Measurements from ENCODE around the gene PXDN. TPM values are rescaled to one million over a fixed set of nuclear protein-coding genes. Genes with fewer than 3 reads are reported as not detected.
A peak's percentile ranks its signal among the peaks of the same experiment; 100 is the strongest.

Gene PXDN
- total RNA-seq, 1 donor from 2014 or later = 459 TPM

DNA sequence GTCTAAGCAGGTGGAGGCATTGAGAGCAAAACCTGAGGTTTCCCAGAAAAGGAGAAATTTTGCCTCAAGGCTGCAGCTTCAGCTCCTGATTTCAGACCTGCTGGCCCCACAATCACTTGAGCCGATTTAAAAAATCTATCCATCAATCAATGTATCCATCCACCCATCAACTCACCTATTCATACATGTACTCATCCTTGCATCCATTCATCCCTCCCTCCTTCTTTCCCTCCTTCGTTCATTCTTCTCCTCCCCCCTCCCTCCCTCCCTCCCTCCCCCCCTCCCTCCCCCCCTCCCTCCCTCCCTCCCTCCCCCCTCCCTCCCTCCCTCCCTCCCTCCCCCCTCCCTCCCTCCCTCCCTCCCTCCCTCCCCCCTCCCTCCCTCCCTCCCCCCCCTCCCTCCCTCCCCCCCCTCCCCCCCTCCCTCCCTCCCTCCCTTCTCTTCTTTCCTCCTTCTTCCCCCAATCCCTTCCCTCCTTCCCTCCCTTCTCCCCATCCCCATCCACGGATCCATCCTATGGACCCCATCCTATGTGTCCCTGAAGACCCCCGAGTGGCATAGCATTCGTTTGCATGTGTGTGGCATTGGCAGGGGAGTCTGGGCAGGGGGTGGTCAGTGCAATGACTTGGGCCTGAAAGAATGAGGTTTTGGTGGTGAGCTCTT is 6.1 kb upstream of the PXDN start:
- peaks cover 8% of the 10 kb centered on the region for H3K4me1 Mint-ChIP-seq (ENCODE audit: unreplicated experiment)
- no peaks in the 10 kb centered on the region for H3K9me3 Mint-ChIP-seq (ENCODE audit: unreplicated experiment)
- TF ChIP-seq, protein P1, sequence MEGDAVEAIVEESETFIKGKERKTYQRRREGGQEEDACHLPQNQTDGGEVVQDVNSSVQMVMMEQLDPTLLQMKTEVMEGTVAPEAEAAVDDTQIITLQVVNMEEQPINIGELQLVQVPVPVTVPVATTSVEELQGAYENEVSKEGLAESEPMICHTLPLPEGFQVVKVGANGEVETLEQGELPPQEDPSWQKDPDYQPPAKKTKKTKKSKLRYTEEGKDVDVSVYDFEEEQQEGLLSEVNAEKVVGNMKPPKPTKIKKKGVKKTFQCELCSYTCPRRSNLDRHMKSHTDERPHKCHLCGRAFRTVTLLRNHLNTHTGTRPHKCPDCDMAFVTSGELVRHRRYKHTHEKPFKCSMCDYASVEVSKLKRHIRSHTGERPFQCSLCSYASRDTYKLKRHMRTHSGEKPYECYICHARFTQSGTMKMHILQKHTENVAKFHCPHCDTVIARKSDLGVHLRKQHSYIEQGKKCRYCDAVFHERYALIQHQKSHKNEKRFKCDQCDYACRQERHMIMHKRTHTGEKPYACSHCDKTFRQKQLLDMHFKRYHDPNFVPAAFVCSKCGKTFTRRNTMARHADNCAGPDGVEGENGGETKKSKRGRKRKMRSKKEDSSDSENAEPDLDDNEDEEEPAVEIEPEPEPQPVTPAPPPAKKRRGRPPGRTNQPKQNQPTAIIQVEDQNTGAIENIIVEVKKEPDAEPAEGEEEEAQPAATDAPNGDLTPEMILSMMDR (IDR thresholded peaks at IDR 0.05) = no peak
- DNase-seq (ENCODE audit: extremely low spot score, unreplicated experiment) = no peak
- H3K4me3 Mint-ChIP-seq (ENCODE audit: unreplicated experiment) = no peak overlapping the region
- H3K36me3 Mint-ChIP-seq (ENCODE audit: unreplicated experiment) = no peaks in the 10 kb centered on the region
- H3K27ac Mint-ChIP-seq (ENCODE audit: unreplicated experiment) = no peak overlapping the region
- peaks cover 6% of the 10 kb centered on the region for H3K27me3 Mint-ChIP-seq (ENCODE audit: unreplicated experiment)

DNA sequence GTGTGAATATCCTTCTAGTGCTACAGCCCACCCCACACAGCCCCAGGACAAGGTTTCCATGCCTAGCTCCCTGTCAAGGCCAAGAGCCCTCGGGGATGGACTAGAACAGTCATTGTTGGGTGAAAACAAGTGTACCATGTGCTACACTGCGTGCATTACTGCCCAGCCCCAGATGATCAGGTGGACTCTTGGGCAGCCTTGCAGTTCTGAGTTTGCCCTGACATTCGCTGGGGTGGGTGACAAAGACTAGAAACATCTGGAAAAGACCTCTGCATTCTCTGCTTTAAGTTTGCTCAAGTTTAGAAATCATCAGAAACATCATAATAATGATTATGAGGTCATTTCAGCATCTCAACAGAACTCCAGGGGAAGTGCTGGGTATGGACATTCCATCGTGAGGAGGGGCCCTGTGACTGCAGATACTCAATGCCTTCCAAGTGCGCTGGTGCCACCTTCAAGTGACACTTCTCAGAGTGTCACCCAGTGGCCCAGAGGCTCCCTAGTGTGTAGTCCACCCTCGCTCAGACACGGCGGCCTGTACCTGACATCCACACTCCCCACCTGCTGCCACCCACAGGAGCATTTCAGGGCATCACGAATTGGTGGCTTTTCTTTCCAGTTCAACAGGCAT is 5.3 kb upstream of the PXDN start:
- peaks cover 2% of the 10 kb centered on the region for H3K27me3 Mint-ChIP-seq (ENCODE audit: unreplicated experiment)
- DNase-seq (ENCODE audit: extremely low spot score, unreplicated experiment) = peak; percentile 75
- no peak overlapping the region for H3K4me3 Mint-ChIP-seq (ENCODE audit: unreplicated experiment)
- H3K27ac Mint-ChIP-seq (ENCODE audit: unreplicated experiment) = no peak overlapping the region
- H3K36me3 Mint-ChIP-seq (ENCODE audit: unreplicated experiment) = no peaks in the 10 kb centered on the region
- H3K4me1 Mint-ChIP-seq (ENCODE audit: unreplicated experiment) = peaks cover 11% of the 10 kb centered on the region
- TF ChIP-seq, protein P1 (IDR thresholded peaks at IDR 0.05) = no peak
- H3K9me3 Mint-ChIP-seq (ENCODE audit: unreplicated experiment) = no peaks in the 10 kb centered on the region

DNA sequence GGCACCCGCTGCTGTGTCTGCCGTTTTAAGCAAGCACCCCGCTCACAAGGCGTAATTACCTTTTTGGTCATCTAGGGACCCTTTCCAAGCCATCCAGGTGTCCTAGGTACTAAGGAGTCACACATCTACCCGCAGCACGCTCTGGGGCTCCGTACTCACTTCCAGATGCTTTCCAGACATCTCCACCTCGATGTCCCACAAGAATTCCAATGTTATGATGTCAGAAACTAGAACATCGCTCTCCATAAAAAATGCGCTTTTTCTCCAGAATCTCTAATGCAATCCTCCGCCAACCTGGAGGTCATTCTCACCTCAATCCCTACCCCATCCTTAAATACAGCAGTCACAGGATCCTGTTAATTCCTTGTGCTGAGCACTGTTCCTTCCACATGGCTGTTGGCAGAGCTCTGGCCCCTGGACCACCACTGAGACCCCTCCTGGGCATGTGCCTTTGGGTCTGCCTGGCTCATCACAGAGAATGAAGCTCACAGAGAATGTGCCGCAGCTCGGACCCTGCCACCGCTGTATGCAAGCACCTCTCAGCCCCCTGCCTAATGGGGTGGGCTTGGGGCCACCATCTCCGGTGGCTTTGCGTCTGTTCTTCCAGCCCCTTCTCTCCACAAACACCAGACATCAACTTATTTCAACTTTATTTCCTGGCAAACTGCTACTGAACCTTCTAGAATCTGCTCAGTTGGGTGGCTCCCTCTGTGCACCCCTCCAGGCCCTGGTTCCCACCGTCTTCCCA is 4.6 kb upstream of the PXDN start:
- no peak for DNase-seq (ENCODE audit: extremely low spot score, unreplicated experiment)
- TF ChIP-seq, protein P1 (IDR thresholded peaks at IDR 0.05) = no peak
- no peaks in the 10 kb centered on the region for H3K36me3 Mint-ChIP-seq (ENCODE audit: unreplicated experiment)
- H3K4me1 Mint-ChIP-seq (ENCODE audit: unreplicated experiment) = peaks cover 11% of the 10 kb centered on the region
- H3K9me3 Mint-ChIP-seq (ENCODE audit: unreplicated experiment) = no peaks in the 10 kb centered on the region
- peaks cover 2% of the 10 kb centered on the region for H3K27me3 Mint-ChIP-seq (ENCODE audit: unreplicated experiment)
- no peak overlapping the region for H3K27ac Mint-ChIP-seq (ENCODE audit: unreplicated experiment)
- no peak overlapping the region for H3K4me3 Mint-ChIP-seq (ENCODE audit: unreplicated experiment)

DNA sequence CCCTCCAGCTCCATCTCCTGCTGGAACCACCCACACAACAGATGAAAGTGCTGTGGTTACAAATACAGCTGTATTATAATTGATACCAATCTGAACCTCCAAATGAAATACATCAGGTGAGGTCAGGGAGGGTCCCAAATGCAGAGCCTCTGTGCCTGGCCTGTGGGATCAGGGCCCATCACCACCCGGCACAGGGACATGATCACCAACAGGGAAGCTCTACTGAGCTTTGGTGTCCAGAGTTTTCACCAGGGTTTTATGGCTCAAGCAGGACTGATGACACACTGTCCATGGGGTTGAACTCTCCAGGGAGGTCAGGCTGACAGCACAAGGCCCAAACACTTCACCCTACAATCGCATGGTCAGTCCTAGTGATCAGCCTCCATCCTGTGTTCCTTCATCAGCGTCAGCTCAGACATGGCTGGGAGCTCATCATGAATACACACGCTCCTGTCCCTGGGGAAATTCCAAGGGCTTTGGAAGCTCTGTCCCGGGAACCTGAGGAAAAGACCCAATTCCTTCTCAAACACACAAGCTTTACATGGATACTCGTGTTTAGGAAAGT is 3.9 kb upstream of the PXDN start:
- TF ChIP-seq, protein P1 (IDR thresholded peaks at IDR 0.05) = no peak
- no peak for DNase-seq (ENCODE audit: extremely low spot score, unreplicated experiment)
- Mint-ChIP-seq H3K9me3 (ENCODE audit: unreplicated experiment) (no peaks in the 10 kb centered on the region), H3K27me3 (ENCODE audit: unreplicated experiment) (peaks cover 2% of the 10 kb centered on the region), H3K36me3 (ENCODE audit: unreplicated experiment) (no peaks in the 10 kb centered on the region), H3K4me3 (ENCODE audit: unreplicated experiment) (no peak overlapping the region), H3K27ac (ENCODE audit: unreplicated experiment) (no peak overlapping the region), H3K4me1 (ENCODE audit: unreplicated experiment) (peaks cover 11% of the 10 kb centered on the region)

Data from osteocyte (in vitro differentiated cells).